Measurements from ENCODE around the gene ENTPD1.
"Not testable (repeated sequence)": the region's sequence is repeated elsewhere in the genome, so short reads cannot be mapped to it uniquely, and the experiment has no call there.

The ENTPD1 gene

DNA sequence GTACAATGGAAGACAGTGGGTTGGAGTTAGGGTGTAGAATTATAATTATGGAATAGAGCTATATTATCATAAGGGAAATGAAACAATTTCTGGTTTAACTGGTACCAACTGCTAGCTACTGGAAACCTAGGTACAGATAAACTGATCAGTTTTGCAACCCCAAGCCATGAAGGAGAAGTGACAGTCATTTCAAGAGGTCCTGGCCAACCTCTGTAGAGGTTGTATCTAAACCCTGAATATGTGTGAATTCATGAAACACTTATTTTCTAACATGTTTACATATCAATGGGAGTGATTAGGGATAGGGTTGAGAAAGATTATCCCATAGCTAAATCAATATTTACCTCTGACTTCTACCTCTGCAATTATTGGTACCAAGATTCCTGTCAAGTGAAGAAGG is 121.9 kb downstream of the ENTPD1 start:
- TF ChIP-seq, protein P1, sequence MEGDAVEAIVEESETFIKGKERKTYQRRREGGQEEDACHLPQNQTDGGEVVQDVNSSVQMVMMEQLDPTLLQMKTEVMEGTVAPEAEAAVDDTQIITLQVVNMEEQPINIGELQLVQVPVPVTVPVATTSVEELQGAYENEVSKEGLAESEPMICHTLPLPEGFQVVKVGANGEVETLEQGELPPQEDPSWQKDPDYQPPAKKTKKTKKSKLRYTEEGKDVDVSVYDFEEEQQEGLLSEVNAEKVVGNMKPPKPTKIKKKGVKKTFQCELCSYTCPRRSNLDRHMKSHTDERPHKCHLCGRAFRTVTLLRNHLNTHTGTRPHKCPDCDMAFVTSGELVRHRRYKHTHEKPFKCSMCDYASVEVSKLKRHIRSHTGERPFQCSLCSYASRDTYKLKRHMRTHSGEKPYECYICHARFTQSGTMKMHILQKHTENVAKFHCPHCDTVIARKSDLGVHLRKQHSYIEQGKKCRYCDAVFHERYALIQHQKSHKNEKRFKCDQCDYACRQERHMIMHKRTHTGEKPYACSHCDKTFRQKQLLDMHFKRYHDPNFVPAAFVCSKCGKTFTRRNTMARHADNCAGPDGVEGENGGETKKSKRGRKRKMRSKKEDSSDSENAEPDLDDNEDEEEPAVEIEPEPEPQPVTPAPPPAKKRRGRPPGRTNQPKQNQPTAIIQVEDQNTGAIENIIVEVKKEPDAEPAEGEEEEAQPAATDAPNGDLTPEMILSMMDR (IDR thresholded peaks at IDR 0.05; ENCODE audit: control insufficient read depth, extremely low read depth, insufficient read depth), result no peak
- DNase-seq (ENCODE audit: low read depth), result no peak
- H3K4me3 ChIP-seq (ENCODE audit: low read depth, low read length), result no peak overlapping the region

DNA sequence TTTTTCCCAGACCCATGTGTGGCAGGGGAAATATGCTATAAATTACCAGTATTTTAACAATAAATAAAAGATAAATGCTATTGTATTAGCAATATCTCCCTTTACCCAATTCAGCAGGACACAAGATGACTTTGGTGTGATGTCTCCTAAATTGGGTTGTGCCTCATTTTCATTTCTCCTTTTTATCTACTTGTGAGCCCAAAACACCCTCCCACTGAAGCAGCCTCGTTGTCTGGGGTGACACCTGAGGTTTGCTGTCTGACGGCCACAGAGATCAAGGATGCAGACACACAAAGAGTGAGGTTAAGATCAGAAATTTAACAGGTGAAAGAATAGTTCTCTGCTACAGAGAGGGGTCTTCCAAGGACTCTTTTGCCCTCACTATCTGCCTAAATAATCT is 124.7 kb downstream of the ENTPD1 start:
- no peak for DNase-seq (ENCODE audit: low read depth)
- TF ChIP-seq, protein P1 (IDR thresholded peaks at IDR 0.05; ENCODE audit: control insufficient read depth, extremely low read depth, insufficient read depth), result no peak
- no peak overlapping the region for H3K4me3 ChIP-seq (ENCODE audit: low read depth, low read length)

DNA sequence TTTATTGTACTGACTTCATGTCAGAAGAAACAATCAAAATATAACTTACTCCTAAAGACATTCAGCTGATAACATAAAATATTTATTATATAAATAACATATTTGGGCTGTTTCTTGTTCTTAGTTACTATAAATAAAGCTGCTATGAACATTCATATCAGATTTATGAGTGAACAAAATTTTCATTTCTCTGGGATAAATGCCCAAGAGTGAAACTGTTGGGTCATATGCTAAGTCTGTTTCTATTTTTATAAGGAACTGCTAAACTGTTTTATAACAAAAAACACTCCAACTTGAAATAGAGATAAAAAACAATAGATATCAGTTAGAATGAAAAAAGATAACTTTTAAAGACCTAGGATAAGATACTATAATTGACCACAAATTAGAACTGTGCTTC is 125.4 kb downstream of the ENTPD1 start:
- TF ChIP-seq, protein P1 (IDR thresholded peaks at IDR 0.05; ENCODE audit: control insufficient read depth, extremely low read depth, insufficient read depth), result no peak
- H3K4me3 ChIP-seq (ENCODE audit: low read depth, low read length), result no peak overlapping the region
- no peak for DNase-seq (ENCODE audit: low read depth)

DNA sequence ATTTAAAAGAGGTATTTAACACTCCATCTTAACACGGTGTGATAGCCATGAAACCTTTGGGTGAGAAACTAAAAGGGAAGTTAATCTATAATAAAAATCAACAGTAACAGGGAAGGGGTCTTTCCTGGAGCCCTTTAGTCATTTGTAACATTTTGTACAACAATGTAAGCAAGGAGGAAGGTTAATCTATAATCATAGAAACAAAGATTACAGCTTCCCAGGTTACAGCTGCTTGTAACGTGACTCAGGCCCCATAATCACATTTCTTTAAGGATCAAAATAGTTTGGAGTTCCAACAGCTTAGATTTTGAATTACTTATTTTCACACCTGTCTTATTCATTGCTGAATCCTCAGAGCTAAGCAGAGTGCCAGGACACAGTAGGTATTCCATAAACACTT is 133.9 kb downstream of the ENTPD1 start:
- no peak for DNase-seq (ENCODE audit: low read depth)
- TF ChIP-seq, protein P1 (IDR thresholded peaks at IDR 0.05; ENCODE audit: control insufficient read depth, extremely low read depth, insufficient read depth), result no peak
- no peak overlapping the region for H3K4me3 ChIP-seq (ENCODE audit: low read depth, low read length)

DNA sequence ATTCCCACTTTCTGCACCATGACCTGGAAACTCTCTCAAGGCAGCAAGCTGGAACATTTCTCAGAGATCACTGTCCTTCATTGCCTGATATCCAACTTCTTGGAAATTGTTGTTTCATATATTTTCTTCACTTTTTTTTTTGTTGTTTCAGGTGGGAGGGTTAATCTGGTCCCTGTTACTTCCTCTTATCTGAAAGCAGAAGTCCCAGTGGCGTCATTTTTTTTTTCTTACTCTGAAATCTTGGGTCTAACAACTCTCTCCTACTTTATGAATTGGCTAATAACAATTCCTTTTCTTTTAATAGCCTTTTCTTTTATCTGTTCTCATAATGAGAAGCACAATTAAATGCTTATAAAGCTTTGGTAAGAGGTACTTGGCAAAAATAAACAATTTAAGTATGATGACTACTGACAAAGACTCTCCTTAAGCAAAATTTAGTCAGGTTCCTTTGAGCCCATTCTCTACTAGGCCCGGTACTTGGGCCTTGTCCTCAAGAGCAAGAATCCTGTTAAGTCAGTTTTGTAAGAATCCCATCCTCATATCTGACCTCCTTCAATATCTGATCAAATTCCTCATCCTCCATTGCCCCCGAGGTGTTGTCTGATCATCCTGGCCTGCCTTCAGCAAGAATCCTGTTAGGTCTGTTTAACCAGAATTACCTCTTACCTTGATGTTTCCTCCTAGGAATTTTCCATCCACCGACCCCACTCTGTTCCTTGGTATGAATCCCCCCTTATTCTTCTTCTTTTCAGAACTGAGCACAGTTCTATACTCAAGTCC is 140.3 kb downstream of the ENTPD1 start:
- TF ChIP-seq, protein P1 (IDR thresholded peaks at IDR 0.05; ENCODE audit: control insufficient read depth, extremely low read depth, insufficient read depth), result no peak
- DNase-seq (ENCODE audit: low read depth), result no peak
- no peak overlapping the region for H3K4me3 ChIP-seq (ENCODE audit: low read depth, low read length)

DNA sequence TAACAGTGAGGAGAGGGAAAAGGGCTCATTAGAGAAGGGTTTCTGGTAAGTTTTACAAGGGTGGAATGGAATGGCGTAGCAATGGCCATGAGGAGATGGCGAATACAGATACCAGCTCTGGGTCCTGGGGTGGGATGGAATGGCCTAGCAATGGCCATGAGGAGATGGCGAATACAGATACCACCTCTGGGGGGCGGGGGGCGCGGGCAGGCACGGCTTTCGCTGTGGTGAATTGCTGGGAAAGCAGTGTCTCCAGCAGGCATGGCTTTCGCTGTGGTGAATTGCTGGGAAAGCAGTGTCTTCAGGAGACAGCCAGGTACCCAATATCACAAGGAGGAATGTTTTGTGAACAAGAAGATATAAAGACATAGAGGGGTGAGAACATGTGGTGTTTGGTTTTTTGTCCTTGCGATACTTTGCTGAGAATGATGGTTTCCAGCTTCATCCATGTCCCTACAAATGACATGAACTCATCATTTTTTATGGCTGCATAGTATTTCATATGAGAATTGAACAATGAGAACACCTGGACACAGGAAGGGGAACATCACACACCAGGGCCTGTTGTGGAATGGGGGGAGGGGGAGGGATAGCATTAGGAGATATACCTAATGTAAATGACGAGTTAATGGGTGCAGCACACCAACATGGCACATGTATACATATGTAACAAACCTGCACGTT is 150.1 kb downstream of the ENTPD1 start:
- DNase-seq (ENCODE audit: low read depth), result not testable (repeated sequence)

DNA sequence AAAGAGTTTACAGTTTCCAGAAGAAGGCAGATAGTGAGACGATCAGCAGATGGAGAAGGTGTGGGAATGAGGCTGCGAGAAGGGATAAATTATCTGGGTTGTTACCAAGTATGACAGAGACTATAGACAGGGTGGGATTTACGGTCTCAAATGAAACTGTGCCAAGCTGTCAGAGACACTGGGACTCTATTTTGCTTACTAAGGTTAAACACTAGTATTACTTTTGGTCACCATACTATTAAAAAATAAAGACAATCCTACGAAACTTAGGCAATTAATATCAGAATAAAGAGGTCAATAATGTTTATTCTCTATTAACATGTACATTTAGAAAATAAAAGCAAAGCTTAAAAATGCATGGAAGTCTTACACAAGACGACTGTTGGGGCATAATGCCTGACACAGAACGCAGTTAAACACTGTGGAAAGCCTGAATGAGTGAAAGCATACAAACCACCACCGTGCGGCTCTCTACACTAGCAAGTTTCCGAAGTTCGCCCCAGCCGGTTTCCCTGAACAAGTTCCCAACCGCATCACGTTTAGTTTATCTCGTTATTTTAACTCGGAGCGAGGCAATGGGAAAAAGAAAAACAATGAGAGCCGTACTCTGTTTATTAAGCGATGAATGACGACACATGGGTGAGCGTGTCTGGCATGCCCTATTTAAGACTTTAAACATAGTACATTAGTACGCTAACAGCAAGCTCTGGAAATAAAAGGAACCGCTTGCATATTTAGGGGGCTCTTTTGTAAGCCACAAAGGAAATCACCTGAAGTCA is 150.9 kb downstream of the ENTPD1 start:
- TF ChIP-seq, protein P1 (IDR thresholded peaks at IDR 0.05; ENCODE audit: control insufficient read depth, extremely low read depth, insufficient read depth), result peak; percentile 41; the same call in 1 of the 2 replicates
- H3K4me3 ChIP-seq (ENCODE audit: low read depth, low read length), result peak overlapping the region; percentile 76
- peak; percentile 21 for DNase-seq (ENCODE audit: low read depth)

More for the DNA sequence above, 150.1 kb downstream of the ENTPD1 start:
- not testable (repeated sequence) for H3K4me3 ChIP-seq (ENCODE audit: low read depth, low read length)

Measured in LNCaP clone FGC (cell line).